Progenitor cell of endocrine pancreas (in vitro differentiated cells): ENCODE measurements around the gene GLRX5. TPM values are rescaled to one million over a fixed set of nuclear protein-coding genes. Genes with fewer than 3 reads are reported as not detected.

ENCODE experiments used
- DNase-seq: peaks from one replicate; pipeline ENCODE4 v3.0.0; 2021; ENCODE audit warnings: low spot score; ENCODE audit not compliant: unreplicated experiment
- H3K27ac Mint-ChIP-seq: 2 replicates; pipeline ENCODE4 v1.8.0; 2021; ENCODE audit warnings: mild to moderate bottlenecking, moderate library complexity, mixed read lengths
- H3K27me3 Mint-ChIP-seq: 2 replicates; pipeline ENCODE4 v1.8.0; 2021; ENCODE audit warnings: mixed read lengths
- H3K36me3 Mint-ChIP-seq: 2 replicates; pipeline ENCODE4 v1.8.0; 2022; ENCODE audit warnings: mixed read lengths; ENCODE audit not compliant: insufficient read depth
- H3K4me1 Mint-ChIP-seq: 2 replicates; pipeline ENCODE4 v1.8.0; 2021; ENCODE audit warnings: low read depth, mixed read lengths
- H3K4me3 Mint-ChIP-seq: 2 replicates; pipeline ENCODE4 v1.8.0; 2021; ENCODE audit warnings: low read depth, mild to moderate bottlenecking, moderate library complexity, mixed read lengths
- H3K9me3 Mint-ChIP-seq: 2 replicates; pipeline ENCODE4 v1.8.0; 2021; ENCODE audit warnings: low read depth, mixed read lengths
- total RNA-seq: library from RNA; stranded (reverse); gene quantifications from 2 replicates; pipeline ENCODE4 v1.2.1, GENCODE V29; 2021
- TF ChIP-seq, protein P1 (sequence below): fragments of 200-600 bp; sonication (generic); IDR thresholded peaks from one replicate; pipeline ENCODE4 v1.5.0; 2021; ENCODE audit warnings: antibody characterized with exemption, mild to moderate bottlenecking; ENCODE audit not compliant: unreplicated experiment

Gene GLRX5
- total RNA-seq, 1 donor from 2014 or later, result 54.8 TPM

DNA sequence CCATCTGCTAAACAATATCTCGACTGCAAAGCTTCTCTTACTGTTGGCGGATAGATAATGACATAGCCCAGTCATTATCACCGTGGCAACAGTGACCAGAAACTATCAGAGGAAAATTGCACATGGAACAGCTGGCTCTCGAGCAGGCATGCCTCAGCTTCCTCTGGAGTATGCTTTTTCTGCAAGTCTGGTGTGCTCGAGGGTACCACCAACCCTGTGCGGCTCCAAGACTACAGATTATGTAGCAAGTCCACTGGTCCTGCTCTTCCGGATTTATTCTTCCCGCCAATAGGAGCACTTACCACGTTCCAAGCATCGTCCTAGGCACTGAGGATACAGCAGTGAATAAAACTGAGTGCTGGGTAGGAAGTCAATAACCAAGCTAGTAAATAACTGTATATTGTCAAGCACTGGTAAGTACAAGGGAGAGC lies 1.4 kb upstream of the GLRX5 start:
- Mint-ChIP-seq H3K9me3 (no peaks in the 10 kb centered on the region), H3K27me3 (no peaks in the 10 kb centered on the region), H3K36me3 (no peaks in the 10 kb centered on the region), H3K27ac (peak overlapping the region; percentile 96), H3K4me1 (peaks cover 49% of the 10 kb centered on the region), H3K4me3 (peak overlapping the region; percentile 91)
- TF ChIP-seq, protein P1, sequence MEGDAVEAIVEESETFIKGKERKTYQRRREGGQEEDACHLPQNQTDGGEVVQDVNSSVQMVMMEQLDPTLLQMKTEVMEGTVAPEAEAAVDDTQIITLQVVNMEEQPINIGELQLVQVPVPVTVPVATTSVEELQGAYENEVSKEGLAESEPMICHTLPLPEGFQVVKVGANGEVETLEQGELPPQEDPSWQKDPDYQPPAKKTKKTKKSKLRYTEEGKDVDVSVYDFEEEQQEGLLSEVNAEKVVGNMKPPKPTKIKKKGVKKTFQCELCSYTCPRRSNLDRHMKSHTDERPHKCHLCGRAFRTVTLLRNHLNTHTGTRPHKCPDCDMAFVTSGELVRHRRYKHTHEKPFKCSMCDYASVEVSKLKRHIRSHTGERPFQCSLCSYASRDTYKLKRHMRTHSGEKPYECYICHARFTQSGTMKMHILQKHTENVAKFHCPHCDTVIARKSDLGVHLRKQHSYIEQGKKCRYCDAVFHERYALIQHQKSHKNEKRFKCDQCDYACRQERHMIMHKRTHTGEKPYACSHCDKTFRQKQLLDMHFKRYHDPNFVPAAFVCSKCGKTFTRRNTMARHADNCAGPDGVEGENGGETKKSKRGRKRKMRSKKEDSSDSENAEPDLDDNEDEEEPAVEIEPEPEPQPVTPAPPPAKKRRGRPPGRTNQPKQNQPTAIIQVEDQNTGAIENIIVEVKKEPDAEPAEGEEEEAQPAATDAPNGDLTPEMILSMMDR, result no peak
- no peak for DNase-seq

DNA sequence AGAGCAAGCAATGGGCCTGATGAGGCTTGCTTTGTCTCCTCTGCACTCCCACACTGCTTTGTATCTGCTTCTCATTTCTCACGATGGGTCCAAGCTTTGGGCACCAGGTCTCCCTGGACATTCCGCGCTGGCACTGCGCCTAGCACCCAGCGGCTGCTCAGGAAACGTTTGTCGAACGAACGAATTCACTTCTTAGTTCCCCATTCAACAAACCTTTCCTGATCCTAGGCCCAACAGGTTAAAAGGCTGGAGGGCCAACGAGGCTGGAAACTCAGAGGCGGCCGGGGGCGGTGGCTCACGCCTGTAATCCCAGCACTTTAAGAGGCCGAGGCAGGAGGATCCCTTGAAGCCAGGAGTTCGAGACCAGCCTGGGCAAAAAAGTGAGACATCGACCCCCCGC lies 1.0 kb upstream of the GLRX5 start:
- H3K27ac Mint-ChIP-seq, result peak overlapping the region; percentile 96
- peak overlapping the region; percentile 91 for H3K4me3 Mint-ChIP-seq
- H3K27me3 Mint-ChIP-seq, result no peaks in the 10 kb centered on the region
- no peak for DNase-seq
- TF ChIP-seq, protein P1, result no peak
- no peaks in the 10 kb centered on the region for H3K36me3 Mint-ChIP-seq
- H3K9me3 Mint-ChIP-seq, result no peaks in the 10 kb centered on the region
- peaks cover 49% of the 10 kb centered on the region for H3K4me1 Mint-ChIP-seq

DNA sequence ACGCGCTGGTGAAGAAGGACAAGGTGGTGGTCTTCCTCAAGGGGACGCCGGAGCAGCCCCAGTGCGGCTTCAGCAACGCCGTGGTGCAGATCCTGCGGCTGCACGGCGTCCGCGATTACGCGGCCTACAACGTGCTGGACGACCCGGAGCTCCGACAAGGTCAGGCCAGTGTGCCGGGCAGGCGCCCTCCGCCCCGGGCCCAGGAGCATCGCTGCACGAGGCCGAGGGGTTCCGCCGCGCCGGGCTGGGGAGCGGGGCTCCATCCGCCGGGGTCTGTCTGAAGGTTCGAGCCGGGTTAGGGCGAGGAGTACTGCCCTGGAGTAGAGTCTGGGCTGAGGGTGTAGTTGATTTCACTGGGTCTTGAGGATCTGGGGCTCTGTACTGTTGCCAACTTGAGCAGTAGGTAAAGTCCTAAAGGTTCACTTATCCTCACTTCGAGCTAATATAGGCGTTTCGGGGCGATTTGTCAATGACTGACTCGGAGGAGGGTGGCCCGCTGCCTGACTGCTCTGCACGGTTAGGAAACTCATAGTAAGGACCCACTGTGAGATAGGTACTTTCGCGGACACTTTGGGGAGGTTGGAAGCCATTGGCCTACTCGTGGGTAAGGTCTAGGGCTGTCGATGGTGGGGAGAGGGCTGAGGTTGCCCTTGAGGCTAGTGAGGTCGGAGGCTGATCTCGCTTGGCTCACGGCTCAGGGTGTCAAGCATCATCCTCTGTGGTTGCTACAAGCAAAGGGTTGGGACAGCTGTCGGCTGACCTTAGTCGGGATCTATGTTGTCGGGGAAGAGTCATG lies 574 bp downstream of the GLRX5 start:
- DNase-seq, result no peak
- Mint-ChIP-seq H3K9me3 (no peaks in the 10 kb centered on the region), H3K4me1 (peaks cover 48% of the 10 kb centered on the region), H3K27me3 (no peaks in the 10 kb centered on the region), H3K36me3 (no peaks in the 10 kb centered on the region), H3K4me3 (peak overlapping the region; percentile 91), H3K27ac (peak overlapping the region; percentile 93)
- TF ChIP-seq, protein P1, result no peak

DNA sequence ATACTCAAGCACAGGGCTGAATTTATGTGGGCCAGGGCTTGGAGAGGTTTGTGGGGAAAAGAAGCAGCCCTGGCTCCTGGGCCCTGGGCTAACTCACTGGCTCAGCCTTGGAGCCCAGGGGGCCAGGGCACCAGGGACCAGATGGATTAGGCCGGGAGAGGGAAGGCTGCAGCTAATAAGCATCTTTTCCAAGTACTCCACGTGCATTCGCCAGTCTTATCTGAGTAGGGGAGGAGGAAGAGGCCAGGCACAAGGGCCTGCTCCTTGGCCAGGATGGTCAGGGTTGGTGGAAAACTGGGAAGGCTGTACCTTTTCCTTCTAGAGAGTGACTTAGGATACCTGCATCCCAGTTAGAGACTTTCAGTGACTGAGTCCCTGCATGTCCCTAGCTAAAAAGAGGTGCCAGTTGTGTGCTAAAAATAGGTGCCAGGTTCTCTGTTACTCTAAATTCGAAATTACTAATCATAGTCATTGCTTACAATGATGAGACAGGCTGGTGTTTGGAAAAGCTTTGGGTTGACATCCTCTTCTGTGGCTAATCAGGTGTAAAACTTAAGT lies 1.3 kb downstream of the GLRX5 start:
- Mint-ChIP-seq H3K9me3 (no peaks in the 10 kb centered on the region), H3K4me1 (peaks cover 45% of the 10 kb centered on the region), H3K27ac (peak overlapping the region; percentile 0), H3K36me3 (no peaks in the 10 kb centered on the region), H3K4me3 (peak overlapping the region; percentile 91), H3K27me3 (no peaks in the 10 kb centered on the region)
- TF ChIP-seq, protein P1, result no peak
- DNase-seq, result no peak

DNA sequence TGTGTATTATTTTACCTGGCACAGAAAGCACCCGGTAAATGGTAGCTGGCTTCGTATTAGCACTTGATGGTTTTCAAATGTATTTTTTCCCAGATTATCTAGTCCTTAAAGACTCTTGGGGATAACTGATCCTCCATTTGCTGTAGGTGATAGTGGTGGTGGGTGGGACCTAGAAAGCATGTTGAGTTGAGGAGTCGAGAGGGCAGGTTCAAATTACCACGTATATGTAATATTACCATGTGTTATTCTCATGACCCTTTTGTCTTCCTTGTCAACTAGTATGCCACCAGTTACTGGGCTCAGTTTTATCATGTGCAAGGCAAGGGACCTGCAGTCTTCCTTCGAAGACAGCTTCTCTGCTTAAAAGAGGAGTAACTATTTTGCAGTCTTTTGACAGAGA lies 1.8 kb downstream of the GLRX5 start:
- Mint-ChIP-seq H3K36me3 (no peaks in the 10 kb centered on the region), H3K9me3 (no peaks in the 10 kb centered on the region), H3K4me1 (peaks cover 40% of the 10 kb centered on the region), H3K27ac (no peak overlapping the region), H3K27me3 (no peaks in the 10 kb centered on the region), H3K4me3 (peak overlapping the region; percentile 91)
- TF ChIP-seq, protein P1, result no peak
- no peak for DNase-seq
